BE2C (cell line): Measurements from ENCODE around the gene RFX2.

Experiments used
- DNase-seq: peaks from one replicate; pipeline ENCODE4 v3.0.0-alpha.2; 2020
- H3K27me3 ChIP-seq: fragments of 250-450 bp; sonication (Bioruptor Pico); 2 replicates; pipeline ENCODE4 v1.5.1; 2020; ENCODE audit warnings: mild to moderate bottlenecking
- H3K36me3 ChIP-seq: fragments of 250-450 bp; sonication (Bioruptor Pico); 2 replicates; pipeline ENCODE4 v1.5.1; 2020; ENCODE audit warnings: mild to moderate bottlenecking
- H3K4me1 ChIP-seq: fragments of 250-450 bp; sonication (Bioruptor Pico); 2 replicates; pipeline ENCODE4 v1.5.1; 2020
- H3K4me3 ChIP-seq: 2 replicates; pipeline ENCODE4 v1.5.1; 2011; ENCODE audit warnings: low read depth, low read length
- H3K9me3 ChIP-seq: fragments of 250-450 bp; sonication (Bioruptor Pico); 2 replicates; pipeline ENCODE4 v1.5.1; 2020
- CTCF ChIP-seq: IDR thresholded peaks from 2 replicates; pipeline ENCODE4 v1.5.1; 2012; ENCODE audit warnings: mild to moderate bottlenecking, low read depth, low read length

Gene RFX2

DNA sequence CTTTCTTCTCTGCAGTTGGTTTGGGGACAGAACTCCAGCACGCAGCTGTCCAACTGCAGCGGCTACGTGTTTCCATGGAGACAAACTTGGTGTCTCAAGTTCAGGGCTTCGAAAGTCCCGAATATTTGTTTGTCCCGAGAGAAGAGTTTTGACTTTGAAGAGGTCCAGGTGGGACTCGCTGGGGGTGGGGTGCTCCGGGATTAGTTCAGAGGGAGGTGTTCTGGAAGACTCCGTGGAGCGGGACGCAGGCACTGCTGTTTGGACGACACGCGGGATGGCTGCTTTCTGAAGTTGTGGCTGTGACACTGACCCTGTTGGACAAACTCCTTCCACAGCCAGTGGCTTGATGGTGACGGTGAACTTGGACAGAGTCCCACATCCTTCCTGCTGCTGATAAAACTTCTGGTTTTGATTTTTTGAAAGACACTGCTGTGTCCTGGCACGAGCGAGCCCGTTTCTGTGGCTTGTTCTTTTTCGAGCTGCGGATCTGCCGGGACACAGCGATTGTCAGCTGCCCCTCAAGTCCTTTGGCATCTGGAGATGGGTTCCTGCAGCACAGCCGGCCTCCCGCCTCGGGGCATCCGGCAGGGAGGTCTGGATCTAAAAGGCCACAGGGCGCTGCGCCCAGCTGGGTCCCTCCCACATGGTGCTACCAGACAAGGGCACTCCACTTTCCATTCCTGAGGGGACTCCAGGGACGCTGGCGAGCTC, 116.5 kb downstream of the RFX2 start:
- H3K36me3 ChIP-seq, result peaks cover 4% of the 10 kb centered on the region
- peak overlapping the region; percentile 29 for H3K4me3 ChIP-seq
- DNase-seq, result peak; percentile 97
- peaks cover 19% of the 10 kb centered on the region for H3K4me1 ChIP-seq
- no peak for TF ChIP-seq CTCF
- no peaks in the 10 kb centered on the region for H3K27me3 ChIP-seq
- H3K9me3 ChIP-seq, result no peaks in the 10 kb centered on the region; the same call in 1 of the 2 replicates

GRCh38 chr19:5993201-5993600, 117.1 kb downstream of the RFX2 start:
- Histone ChIP-seq H3K4me1 (peaks cover 19% of the 10 kb centered on the region), H3K4me3 (peak overlapping the region; percentile 29), H3K27me3 (no peaks in the 10 kb centered on the region), H3K36me3 (peaks cover 4% of the 10 kb centered on the region), H3K9me3 (no peaks in the 10 kb centered on the region; the same call in 1 of the 2 replicates)
- no peak for TF ChIP-seq CTCF
- DNase-seq, result no peak

GRCh38 chr19:5992756-5993155, 117.5 kb downstream of the RFX2 start:
- no peak overlapping the region for H3K4me3 ChIP-seq
- no peaks in the 10 kb centered on the region; the same call in 1 of the 2 replicates for H3K9me3 ChIP-seq
- no peaks in the 10 kb centered on the region for H3K27me3 ChIP-seq
- peaks cover 4% of the 10 kb centered on the region for H3K36me3 ChIP-seq
- DNase-seq, result no peak
- no peak for TF ChIP-seq CTCF
- H3K4me1 ChIP-seq, result peaks cover 19% of the 10 kb centered on the region

DNA sequence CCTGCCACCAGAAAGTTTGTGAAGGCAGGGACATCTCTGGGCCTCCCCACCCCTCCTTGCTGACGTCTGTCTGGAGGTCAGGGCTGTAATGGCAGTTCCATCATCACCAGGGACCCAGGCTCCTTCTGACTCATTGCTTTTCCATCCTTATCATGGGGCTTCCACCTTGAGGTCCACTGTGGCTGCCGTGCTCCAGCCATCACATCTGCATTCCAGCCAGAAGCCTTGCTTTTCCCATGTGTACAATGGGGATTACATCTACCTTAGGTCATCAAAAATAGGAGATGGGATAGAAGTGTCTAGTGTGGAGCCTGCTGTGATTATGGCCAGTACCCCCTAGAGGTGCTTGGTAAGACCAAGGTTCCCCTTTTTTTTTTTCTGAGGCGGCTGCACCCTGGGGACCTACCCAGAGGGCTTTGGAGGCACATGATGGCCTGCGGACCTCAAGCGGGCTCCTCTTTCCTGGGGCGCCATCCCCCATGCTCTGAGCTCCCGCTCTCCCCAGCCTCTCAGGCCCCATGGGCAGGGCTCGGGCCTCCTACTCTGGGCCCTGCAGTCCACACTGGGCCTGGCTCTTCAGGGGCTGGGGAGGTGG, 119.0 kb downstream of the RFX2 start:
- H3K9me3 ChIP-seq, result no peaks in the 10 kb centered on the region; the same call in 1 of the 2 replicates
- no peak for DNase-seq
- no peaks in the 10 kb centered on the region for H3K27me3 ChIP-seq
- peaks cover 4% of the 10 kb centered on the region for H3K36me3 ChIP-seq
- peaks cover 19% of the 10 kb centered on the region for H3K4me1 ChIP-seq
- no peak overlapping the region for H3K4me3 ChIP-seq
- no peak for TF ChIP-seq CTCF

DNA sequence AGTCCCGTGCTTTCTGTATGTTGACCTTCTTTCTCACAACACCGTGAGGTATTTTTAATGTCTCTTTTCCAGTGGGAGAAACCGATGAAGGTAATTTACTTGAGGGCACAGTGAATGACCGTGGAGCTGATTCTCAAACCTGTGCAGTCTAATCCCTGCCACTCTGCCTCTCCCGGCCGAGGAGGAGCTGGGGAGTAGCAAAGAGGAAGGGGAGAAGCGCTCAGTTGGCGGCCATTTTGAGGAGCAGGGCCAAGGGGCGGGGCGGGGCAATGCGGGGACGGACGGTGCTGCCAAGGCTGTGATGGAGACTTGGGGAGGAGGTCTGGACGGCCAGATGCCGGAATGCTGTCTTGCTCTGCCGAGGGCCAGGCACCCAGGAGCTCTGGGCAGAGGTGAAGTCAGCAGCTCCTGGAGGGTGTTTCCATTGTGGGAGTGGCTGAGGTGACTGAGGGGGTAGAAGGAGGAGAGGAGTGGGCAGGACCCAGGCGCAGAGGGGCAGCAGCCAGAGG, 120.0 kb downstream of the RFX2 start:
- H3K4me1 ChIP-seq, result peaks cover 19% of the 10 kb centered on the region
- no peak for TF ChIP-seq CTCF
- H3K36me3 ChIP-seq, result peaks cover 4% of the 10 kb centered on the region
- no peaks in the 10 kb centered on the region for H3K27me3 ChIP-seq
- H3K4me3 ChIP-seq, result no peak overlapping the region; the same call in 1 of the 2 replicates
- peak; percentile 70 for DNase-seq
- no peaks in the 10 kb centered on the region; the same call in 1 of the 2 replicates for H3K9me3 ChIP-seq
